Effector memory CD8-positive, alpha-beta T cell (primary cell): ENCODE measurements around the gene ARL14EP.

Experiments
- ATAC-seq: fragments of 150-1000 bp; cut with Tn5 transposase; replicated peaks from 2 replicates; pipeline ENCODE4 v1.10.0; 2021; ENCODE audit warnings: mild to moderate bottlenecking, moderate library complexity
- DNase-seq, 3 experiments: peaks; one replicate each; pipeline ENCODE4 v3.0.0; 2021
- H3K27ac Mint-ChIP-seq, 2 donors: one replicate each; pipeline ENCODE4 v1.8.0; 2022; ENCODE audit warnings: mild to moderate bottlenecking in 2 of 2, mixed read lengths in 2 of 2, moderate library complexity in 2 of 2
- H3K27me3 Mint-ChIP-seq, 2 donors: one replicate each; pipeline ENCODE4 v1.8.0; 2022; ENCODE audit warnings: mixed read lengths in 2 of 2
- H3K36me3 Mint-ChIP-seq: one replicate; pipeline ENCODE4 v1.8.0; 2022; ENCODE audit warnings: mild to moderate bottlenecking, moderate library complexity, mixed read lengths; ENCODE audit not compliant: insufficient read depth
- H3K4me1 Mint-ChIP-seq, 2 donors: one replicate each; pipeline ENCODE4 v1.8.0; 2022; ENCODE audit warnings: low read depth in 2 of 2, mixed read lengths in 2 of 2
- H3K4me3 Mint-ChIP-seq, 2 donors: one replicate each; pipeline ENCODE4 v1.8.0; 2022; ENCODE audit warnings: mild to moderate bottlenecking in 2 of 2, mixed read lengths in 2 of 2, moderate library complexity in 2 of 2
- H3K9me3 Mint-ChIP-seq, 2 donors: one replicate each; pipeline ENCODE4 v1.8.0; 2022; ENCODE audit warnings: mixed read lengths in 2 of 2

ARL14EP gene

GRCh38 chr11:30311189-30311588, 11.7 kb upstream of the ARL14EP start:
- DNase-seq: no peak
- Mint-ChIP-seq H3K36me3 (no peaks in the 10 kb centered on the region), H3K9me3 (peaks cover 0 to 3% of the 10 kb centered on the region in 2 donors), H3K27me3 (peaks cover 0 to 40% of the 10 kb centered on the region in 2 donors), H3K4me3 (no peak overlapping the region), H3K4me1 (no peaks in the 10 kb centered on the region), H3K27ac (no peak overlapping the region)
- ATAC-seq: no peak

- ATAC-seq: no peak
- H3K36me3 Mint-ChIP-seq: no peaks in the 10 kb centered on the region
- H3K27ac Mint-ChIP-seq: no peak overlapping the region
- H3K27me3 Mint-ChIP-seq: peaks cover 0 to 40% of the 10 kb centered on the region in 2 donors
- H3K9me3 Mint-ChIP-seq: peaks cover 0 to 3% of the 10 kb centered on the region in 2 donors
- H3K4me3 Mint-ChIP-seq: no peak overlapping the region
- DNase-seq: no peak
- peaks cover 0 to 6% of the 10 kb centered on the region in 2 donors for H3K4me1 Mint-ChIP-seq
Observed at GRCh38 chr11:30312243-30312642, 10.7 kb upstream of the ARL14EP start.

GRCh38 chr11:30313580-30313979, 9.3 kb upstream of the ARL14EP start:
- Mint-ChIP-seq H3K36me3 (no peaks in the 10 kb centered on the region), H3K4me1 (peaks cover 0 to 8% of the 10 kb centered on the region in 2 donors), H3K4me3 (no peak overlapping the region), H3K27me3 (peaks cover 0 to 34% of the 10 kb centered on the region in 2 donors), H3K9me3 (peaks cover 0 to 3% of the 10 kb centered on the region in 2 donors), H3K27ac (no peak overlapping the region)
- DNase-seq (no peak), ATAC-seq (no peak)

- Mint-ChIP-seq H3K36me3 (no peaks in the 10 kb centered on the region), H3K4me3 (no peak overlapping the region), H3K9me3 (peaks cover 0 to 3% of the 10 kb centered on the region in 2 donors), H3K4me1 (peaks cover 0 to 8% of the 10 kb centered on the region in 2 donors), H3K27ac (no peak overlapping the region), H3K27me3 (peaks cover 0 to 26% of the 10 kb centered on the region in 2 donors)
- DNase-seq: no peak
- no peak for ATAC-seq
Observed at GRCh38 chr11:30314625-30315024, 8.3 kb upstream of the ARL14EP start.

- Mint-ChIP-seq H3K36me3 (no peaks in the 10 kb centered on the region), H3K9me3 (peaks cover 0 to 1% of the 10 kb centered on the region in 2 donors), H3K4me1 (peaks cover 0 to 8% of the 10 kb centered on the region in 2 donors), H3K27ac (no peak overlapping the region), H3K27me3 (peaks cover 0 to 15% of the 10 kb centered on the region in 2 donors), H3K4me3 (no peak overlapping the region)
- ATAC-seq (no peak), DNase-seq (no peak)
Observed at GRCh38 chr11:30316237-30316636, 6.7 kb upstream of the ARL14EP start.

GRCh38 chr11:30317030-30317429, 5.9 kb upstream of the ARL14EP start:
- Mint-ChIP-seq H3K9me3 (no peaks in the 10 kb centered on the region), H3K27me3 (peaks cover 0 to 13% of the 10 kb centered on the region in 2 donors), H3K4me3 (peak overlapping the region in 1 of 2 donors; percentile 9), H3K36me3 (no peaks in the 10 kb centered on the region), H3K4me1 (peaks cover 0 to 8% of the 10 kb centered on the region in 2 donors), H3K27ac (peak overlapping the region in 1 of 2 donors; percentile 2)
- ATAC-seq: peak; percentile 54
- DNase-seq: no peak

- ATAC-seq: no peak
- Mint-ChIP-seq H3K27ac (no peak overlapping the region), H3K9me3 (no peaks in the 10 kb centered on the region), H3K36me3 (peaks cover 9% of the 10 kb centered on the region), H3K4me3 (no peak overlapping the region), H3K4me1 (peaks cover 30 to 35% of the 10 kb centered on the region in 2 donors), H3K27me3 (no peaks in the 10 kb centered on the region)
- DNase-seq: no peak
Observed at GRCh38 chr11:30321321-30321720, 1.6 kb upstream of the ARL14EP start.

GRCh38 chr11:30322191-30322590, 713 bp upstream of the ARL14EP start:
- H3K27ac Mint-ChIP-seq: peak overlapping the region; percentile 100
- no peaks in the 10 kb centered on the region for H3K9me3 Mint-ChIP-seq
- H3K4me1 Mint-ChIP-seq: peaks cover 27 to 43% of the 10 kb centered on the region in 2 donors
- no peak for ATAC-seq
- peaks cover 9% of the 10 kb centered on the region for H3K36me3 Mint-ChIP-seq
- no peak for DNase-seq
- peak overlapping the region; percentile 98 to 99 for H3K4me3 Mint-ChIP-seq
- H3K27me3 Mint-ChIP-seq: no peaks in the 10 kb centered on the region

GRCh38 chr11:30326114-30326778, 3.3 kb downstream of the ARL14EP start:
- Mint-ChIP-seq H3K4me3 (peak overlapping the region; percentile 29 to 51), H3K9me3 (no peaks in the 10 kb centered on the region), H3K36me3 (peaks cover 32% of the 10 kb centered on the region), H3K27me3 (no peaks in the 10 kb centered on the region), H3K27ac (peak overlapping the region; percentile 73 to 100), H3K4me1 (peaks cover 33 to 65% of the 10 kb centered on the region in 2 donors)
- no peak for DNase-seq
- no peak for ATAC-seq

- Mint-ChIP-seq H3K27me3 (no peaks in the 10 kb centered on the region), H3K9me3 (no peaks in the 10 kb centered on the region), H3K4me1 (peaks cover 33 to 65% of the 10 kb centered on the region in 2 donors), H3K36me3 (peaks cover 37% of the 10 kb centered on the region), H3K27ac (peak overlapping the region; percentile 73 to 100), H3K4me3 (peak overlapping the region; percentile 29 to 51)
- DNase-seq (peak in 1 of 3 experiments; percentile 1), ATAC-seq (no peak)
Observed at GRCh38 chr11:30326906-30327305, 4.0 kb downstream of the ARL14EP start.

GRCh38 chr11:30328681-30329080, 5.8 kb downstream of the ARL14EP start:
- DNase-seq (no peak), ATAC-seq (no peak)
- Mint-ChIP-seq H3K36me3 (peaks cover 45% of the 10 kb centered on the region), H3K27ac (peak overlapping the region in 1 of 2 donors; percentile 67), H3K4me3 (no peak overlapping the region), H3K9me3 (no peaks in the 10 kb centered on the region), H3K4me1 (peaks cover 28 to 58% of the 10 kb centered on the region in 2 donors), H3K27me3 (no peaks in the 10 kb centered on the region)

- H3K4me3 Mint-ChIP-seq: peak overlapping the region in 1 of 2 donors; percentile 10
Observed at GRCh38 chr11:30329150-30329940, 6.4 kb downstream of the ARL14EP start.

GRCh38 chr11:30333405-30333804, 10.5 kb downstream of the ARL14EP start:
- Mint-ChIP-seq H3K27ac (peak overlapping the region in 1 of 2 donors; percentile 16), H3K9me3 (no peaks in the 10 kb centered on the region), H3K36me3 (peaks cover 80% of the 10 kb centered on the region), H3K4me1 (peaks cover 15 to 31% of the 10 kb centered on the region in 2 donors), H3K27me3 (no peaks in the 10 kb centered on the region), H3K4me3 (no peak overlapping the region)
- no peak for DNase-seq
- ATAC-seq: peak; percentile 64

More at GRCh38 chr11:30329150-30329940, 6.4 kb downstream of the ARL14EP start:
- ATAC-seq (no peak), DNase-seq (no peak)
- peak overlapping the region; percentile 41 to 67 for H3K27ac Mint-ChIP-seq
- H3K36me3 Mint-ChIP-seq: peaks cover 51% of the 10 kb centered on the region
- no peaks in the 10 kb centered on the region for H3K9me3 Mint-ChIP-seq
- peaks cover 25 to 55% of the 10 kb centered on the region in 2 donors for H3K4me1 Mint-ChIP-seq
- no peaks in the 10 kb centered on the region for H3K27me3 Mint-ChIP-seq
